Caco-2 (cell line): Measurements from ENCODE around the gene VPS13C. TPM values are rescaled to one million over a fixed set of nuclear protein-coding genes. Genes with fewer than 3 reads are reported as not detected.

Experiments
- BruUV-seq: library from RNA; stranded (reverse); fragments of 400-500 nt; replicated peaks from 2 replicates; lab custom pipeline; 2021; lab: Mats Ljungman, UMichigan
- CTCF ChIA-PET: fragments of 300-600 bp; sonication (Branson Sonifier 250); formaldehyde crosslinking; loops from one replicate; lab custom pipeline; 2022; ENCODE audit warnings: antibody characterized with exemption; lab: Charles Lee
- POLR2A ChIA-PET: fragments of 300-600 bp; sonication (Branson Sonifier 250); formaldehyde crosslinking; loops from one replicate; lab custom pipeline; 2022; ENCODE audit warnings: antibody characterized with exemption; lab: Charles Lee
- DNase-seq, 2 experiments: peaks; one replicate each; pipeline versions ENCODE4 v3.0.0 to v3.0.0-alpha.2; 2020 to 2022
- H3K27me3 ChIP-seq: replicated peaks from 2 replicates; pipeline ENCODE4 v1.6.0; 2011; ENCODE audit warnings: low read length; ENCODE audit not compliant: control insufficient read depth, insufficient read depth
- H3K36me3 ChIP-seq: 2 replicates; pipeline ENCODE4 v1.5.1; 2011; ENCODE audit warnings: low read length; ENCODE audit not compliant: control insufficient read depth, insufficient read depth
- H3K4me1 ChIP-seq: fragments of 250-450 bp; sonication (Bioruptor Pico); 2 replicates; pipeline ENCODE4 v1.5.1; 2020; ENCODE audit warnings: mild to moderate bottlenecking
- H3K4me3 ChIP-seq: 2 replicates; pipeline ENCODE4 v1.5.1; 2011; ENCODE audit warnings: low read depth, mild to moderate bottlenecking, control low read depth, low read length
- H3K9me3 ChIP-seq: fragments of 250-450 bp; sonication (Bioruptor Pico); 2 replicates; pipeline ENCODE4 v1.5.1; 2020; ENCODE audit warnings: mild to moderate bottlenecking, moderate library complexity
- H3K27ac Mint-ChIP-seq: one replicate; pipeline ENCODE4 v1.8.0; 2022; ENCODE audit warnings: mixed read lengths; ENCODE audit not compliant: unreplicated experiment
- H3K27me3 Mint-ChIP-seq: one replicate; pipeline ENCODE4 v1.8.0; 2022; ENCODE audit warnings: mixed read lengths; ENCODE audit not compliant: insufficient read depth, unreplicated experiment
- H3K36me3 Mint-ChIP-seq: one replicate; pipeline ENCODE4 v1.8.0; 2022; ENCODE audit warnings: mild to moderate bottlenecking, mixed read lengths; ENCODE audit not compliant: insufficient read depth, unreplicated experiment
- H3K4me1 Mint-ChIP-seq: one replicate; pipeline ENCODE4 v1.8.0; 2022; ENCODE audit warnings: low read depth, mixed read lengths; ENCODE audit not compliant: unreplicated experiment
- H3K4me3 Mint-ChIP-seq: one replicate; pipeline ENCODE4 v1.8.0; 2022; ENCODE audit warnings: mild to moderate bottlenecking, moderate library complexity, mixed read lengths; ENCODE audit not compliant: unreplicated experiment
- H3K9me3 Mint-ChIP-seq: one replicate; pipeline ENCODE4 v1.8.0; 2022; ENCODE audit warnings: mixed read lengths; ENCODE audit not compliant: unreplicated experiment
- intact Hi-C: fragments of 100-400 bp; cut with micrococcal nuclease; formaldehyde crosslinking; loops from one replicate; pipeline ENCODE4 v1.10.0; 2022; ENCODE audit not compliant: unreplicated experiment
- total RNA-seq: library from RNA; stranded (reverse); gene quantifications from 2 replicates; pipeline ENCODE4 v1.2.3, GENCODE V29; 2022
- TF ChIP-seq, protein P1 (sequence below), 2 experiments: fragments of 200-600 bp in 1 of 2; IDR thresholded peaks; 1 replicate in 1 of 2; 2 replicates in 1 of 2; pipeline versions ENCODE4 v1.5.1 to v1.8.0; 2011 to 2022; ENCODE audit warnings: antibody characterized with exemption in 1 of 2, control low read depth in 1 of 2, inconsistent platforms in 1 of 2, low read depth in 1 of 2, low read length in 1 of 2, mild to moderate bottlenecking in 1 of 2, moderate library complexity in 1 of 2; ENCODE audit not compliant: insufficient read depth in 1 of 2, severe bottlenecking in 1 of 2, unreplicated experiment in 1 of 2

VPS13C gene
- total RNA-seq, 1 experiment from 2014 or later = 42.4 TPM

DNA sequence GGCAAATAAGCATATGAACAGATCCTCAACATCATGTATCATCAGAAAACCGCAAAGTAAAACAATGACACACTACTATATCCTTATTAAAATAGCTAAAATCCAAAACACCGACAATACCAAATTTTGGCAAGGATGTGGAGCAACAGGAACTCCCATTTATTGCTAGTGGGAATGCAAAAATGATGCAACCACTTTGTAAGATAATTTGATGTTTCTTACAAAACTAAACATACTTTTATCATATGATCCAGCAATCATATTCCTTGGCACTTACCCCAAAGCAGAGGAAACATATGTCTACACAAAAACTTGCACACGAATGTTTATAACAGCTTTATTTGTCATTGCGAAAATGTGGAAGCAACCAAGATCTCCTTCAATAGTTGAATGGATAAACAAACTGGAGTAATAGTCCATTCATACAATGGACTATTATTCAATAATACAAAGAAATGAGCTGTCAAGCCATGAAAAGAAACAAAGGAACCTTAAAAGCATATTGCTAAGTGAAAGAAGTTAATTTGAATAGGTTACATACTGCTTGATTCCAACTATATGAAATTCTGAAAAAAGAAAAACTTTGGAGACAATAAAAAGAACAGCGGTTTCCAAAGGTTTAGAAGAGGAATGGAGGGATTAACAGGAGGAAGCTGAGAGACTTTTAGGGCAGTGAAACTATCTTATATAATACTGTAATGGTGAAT lies 172.0 kb downstream of the VPS13C start:
- Mint-ChIP-seq H3K4me1 (no peaks in the 10 kb centered on the region), H3K4me3 (no peak overlapping the region), H3K36me3 (no peaks in the 10 kb centered on the region), H3K9me3 (no peaks in the 10 kb centered on the region), H3K27ac (no peak overlapping the region), H3K27me3 (no peaks in the 10 kb centered on the region)
- Histone ChIP-seq H3K27me3 (no peaks in the 10 kb centered on the region), H3K4me1 (no peaks in the 10 kb centered on the region), H3K4me3 (no peak overlapping the region), H3K9me3 (no peaks in the 10 kb centered on the region), H3K36me3 (no peaks in the 10 kb centered on the region)
- no TSS peak for BruUV-seq
- intact Hi-C loops = no loop called here
- TF ChIP-seq, protein P1, sequence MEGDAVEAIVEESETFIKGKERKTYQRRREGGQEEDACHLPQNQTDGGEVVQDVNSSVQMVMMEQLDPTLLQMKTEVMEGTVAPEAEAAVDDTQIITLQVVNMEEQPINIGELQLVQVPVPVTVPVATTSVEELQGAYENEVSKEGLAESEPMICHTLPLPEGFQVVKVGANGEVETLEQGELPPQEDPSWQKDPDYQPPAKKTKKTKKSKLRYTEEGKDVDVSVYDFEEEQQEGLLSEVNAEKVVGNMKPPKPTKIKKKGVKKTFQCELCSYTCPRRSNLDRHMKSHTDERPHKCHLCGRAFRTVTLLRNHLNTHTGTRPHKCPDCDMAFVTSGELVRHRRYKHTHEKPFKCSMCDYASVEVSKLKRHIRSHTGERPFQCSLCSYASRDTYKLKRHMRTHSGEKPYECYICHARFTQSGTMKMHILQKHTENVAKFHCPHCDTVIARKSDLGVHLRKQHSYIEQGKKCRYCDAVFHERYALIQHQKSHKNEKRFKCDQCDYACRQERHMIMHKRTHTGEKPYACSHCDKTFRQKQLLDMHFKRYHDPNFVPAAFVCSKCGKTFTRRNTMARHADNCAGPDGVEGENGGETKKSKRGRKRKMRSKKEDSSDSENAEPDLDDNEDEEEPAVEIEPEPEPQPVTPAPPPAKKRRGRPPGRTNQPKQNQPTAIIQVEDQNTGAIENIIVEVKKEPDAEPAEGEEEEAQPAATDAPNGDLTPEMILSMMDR (IDR thresholded peaks at IDR 0.05; ENCODE audit: insufficient read depth in 1 of 2, low read depth in 1 of 2, low read length in 1 of 2, severe bottlenecking in 1 of 2, unreplicated experiment in 1 of 2) = no peak
- ChIA-PET CTCF (no interaction called here), POLR2A (no interaction called here)
- DNase-seq = no peak

DNA sequence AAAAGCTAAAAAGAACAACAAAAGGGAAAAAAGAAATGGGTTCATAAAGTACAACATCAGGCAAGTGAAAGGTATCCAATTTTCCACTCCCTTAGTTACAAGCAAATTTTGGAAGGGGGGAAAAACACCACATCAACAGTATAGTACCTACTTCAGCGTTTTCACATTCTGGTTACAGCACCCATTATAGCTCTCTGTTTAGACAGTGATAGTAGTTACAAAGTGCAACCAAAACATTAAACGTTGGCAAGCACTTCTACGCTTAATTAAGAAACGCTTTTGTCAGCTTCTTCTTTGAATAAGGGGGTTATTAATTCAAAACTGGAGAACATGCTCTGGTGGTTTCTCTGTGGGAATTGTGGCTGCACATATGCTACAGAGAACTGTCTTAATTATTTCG lies 180.2 kb downstream of the VPS13C start:
- Mint-ChIP-seq H3K27me3 (no peaks in the 10 kb centered on the region), H3K4me3 (no peak overlapping the region), H3K9me3 (no peaks in the 10 kb centered on the region), H3K4me1 (no peaks in the 10 kb centered on the region), H3K27ac (no peak overlapping the region), H3K36me3 (peaks cover 12% of the 10 kb centered on the region)
- POLR2A ChIA-PET = no interaction called here
- BruUV-seq = no TSS peak
- TF ChIP-seq, protein P1 (IDR thresholded peaks at IDR 0.05; ENCODE audit: insufficient read depth in 1 of 2, low read depth in 1 of 2, low read length in 1 of 2, severe bottlenecking in 1 of 2, unreplicated experiment in 1 of 2) = no peak
- intact Hi-C loops = no loop called here
- no peak overlapping the region for H3K4me3 ChIP-seq
- H3K9me3 ChIP-seq = no peaks in the 10 kb centered on the region
- H3K36me3 ChIP-seq = no peaks in the 10 kb centered on the region
- H3K4me1 ChIP-seq = no peaks in the 10 kb centered on the region
- CTCF ChIA-PET = no interaction called here
- H3K27me3 ChIP-seq = no peaks in the 10 kb centered on the region
- no peak for DNase-seq

DNA sequence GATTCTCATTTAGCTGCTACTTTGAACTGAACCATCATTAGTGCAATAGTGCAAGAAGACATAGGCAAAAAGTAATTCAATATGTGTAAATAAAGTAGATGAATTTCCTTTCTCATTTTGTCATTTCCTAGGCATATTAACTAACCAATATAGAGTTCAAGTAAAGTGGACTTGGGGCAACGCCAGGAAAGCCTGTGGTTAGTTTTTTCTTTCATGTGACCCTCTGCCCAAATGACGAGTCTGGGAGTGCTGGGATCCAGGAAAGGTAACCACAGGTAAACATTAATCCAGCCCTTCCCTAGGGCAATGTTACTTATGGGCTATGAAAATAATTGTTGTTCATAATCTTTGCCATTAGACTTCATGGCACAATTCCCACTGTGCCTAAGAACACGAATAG lies 181.0 kb downstream of the VPS13C start:
- TF ChIP-seq, protein P1 (IDR thresholded peaks at IDR 0.05; ENCODE audit: insufficient read depth in 1 of 2, low read depth in 1 of 2, low read length in 1 of 2, severe bottlenecking in 1 of 2, unreplicated experiment in 1 of 2) = no peak
- DNase-seq = no peak
- Mint-ChIP-seq H3K27ac (no peak overlapping the region), H3K4me3 (no peak overlapping the region), H3K27me3 (no peaks in the 10 kb centered on the region), H3K4me1 (no peaks in the 10 kb centered on the region), H3K9me3 (no peaks in the 10 kb centered on the region), H3K36me3 (peaks cover 12% of the 10 kb centered on the region)
- POLR2A ChIA-PET = no interaction called here
- Histone ChIP-seq H3K4me3 (no peak overlapping the region), H3K36me3 (no peaks in the 10 kb centered on the region), H3K4me1 (no peaks in the 10 kb centered on the region), H3K27me3 (no peaks in the 10 kb centered on the region), H3K9me3 (no peaks in the 10 kb centered on the region)
- intact Hi-C loops = loop anchor here (10.0 kb wide), 1 partner anchor 266 kb away; no protein-coding TSS in a partner anchor
- no TSS peak for BruUV-seq
- CTCF ChIA-PET = no interaction called here
